Lower lobe of right lung (tissue), 2 donors: ENCODE results near the gene TRAPPC6A. TPM values are rescaled to one million over a fixed set of nuclear protein-coding genes. Genes with fewer than 3 reads are reported as not detected.

Source experiments
- ATAC-seq, 2 donors: fragments of 200-7000 bp; cut with Tn5 transposase; one replicate each; pipeline ENCODE4 v1.9.1; 2020 to 2022; ENCODE audit warnings: mild to moderate bottlenecking in 2 of 2, moderate library complexity in 2 of 2
- DNase-seq: peaks from one replicate; pipeline ENCODE4 v3.0.0-alpha.2; 2020
- H3K27ac ChIP-seq: fragments of 200-600 bp; one replicate; pipeline ENCODE4 v1.8.0; 2022
- H3K27me3 ChIP-seq: fragments of 200-600 bp; one replicate; pipeline ENCODE4 v1.8.0; 2022; ENCODE audit warnings: low read depth
- H3K36me3 ChIP-seq: fragments of 200-600 bp; one replicate; pipeline ENCODE4 v1.8.0; 2022; ENCODE audit warnings: mild to moderate bottlenecking
- H3K4me1 ChIP-seq: fragments of 200-600 bp; one replicate; pipeline ENCODE4 v1.8.0; 2022
- H3K4me3 ChIP-seq: fragments of 200-600 bp; one replicate; pipeline ENCODE4 v1.8.0; 2022; ENCODE audit warnings: mild to moderate bottlenecking
- H3K9me3 ChIP-seq: fragments of 200-600 bp; one replicate; pipeline ENCODE4 v1.8.0; 2022
- CTCF ChIP-seq: fragments of 200-600 bp; IDR thresholded peaks from one replicate; pipeline ENCODE4 v1.8.0; 2022; ENCODE audit warnings: antibody characterized with exemption, mild to moderate bottlenecking
- intact Hi-C: fragments of 100-400 bp; cut with DNase I; formaldehyde crosslinking; loops from one replicate; pipeline ENCODE4 v1.11.0; 2022
- total RNA-seq: library from RNA; stranded (reverse); fragmentation: NEBNext Ultra II Directional; extraction: Animal tissue kit (Norgen Biotek cat#: 25700); gene quantifications from one replicate; pipeline ENCODE4 v1.2.1, GENCODE V29; 2021
- donor health status: DM: no; HTN: yes; CAD: no; lungs with severe emphysema.

The TRAPPC6A gene
- total RNA-seq, 1 donor from 2014 or later, result 18.4 TPM

GRCh38 chr19:45168767-45169351 lies 9.2 kb downstream of the TRAPPC6A start:
- no peak overlapping the region for H3K27ac ChIP-seq
- no peak overlapping the region for H3K4me3 ChIP-seq
- intact Hi-C loops, result no loop called here
- no peaks in the 10 kb centered on the region for H3K36me3 ChIP-seq
- DNase-seq (no peak), ATAC-seq (no peak)
- no peaks in the 10 kb centered on the region for H3K27me3 ChIP-seq
- TF ChIP-seq CTCF, result no peak
- peaks cover 42% of the 10 kb centered on the region for H3K4me1 ChIP-seq
- no peaks in the 10 kb centered on the region for H3K9me3 ChIP-seq

- Histone ChIP-seq H3K36me3 (no peaks in the 10 kb centered on the region), H3K9me3 (no peaks in the 10 kb centered on the region), H3K4me3 (no peak overlapping the region), H3K4me1 (peaks cover 35% of the 10 kb centered on the region), H3K27me3 (peaks cover 5% of the 10 kb centered on the region), H3K27ac (no peak overlapping the region)
- TF ChIP-seq CTCF, result no peak
- intact Hi-C loops, result no loop called here
- no peak for ATAC-seq
- DNase-seq, result no peak
Measured at GRCh38 chr19:45166723-45167252, 11.2 kb downstream of the TRAPPC6A start.

GRCh38 chr19:45164577-45165335 lies 13.3 kb downstream of the TRAPPC6A start:
- Histone ChIP-seq H3K9me3 (no peaks in the 10 kb centered on the region), H3K4me1 (peaks cover 20% of the 10 kb centered on the region), H3K4me3 (no peak overlapping the region), H3K27me3 (peaks cover 20% of the 10 kb centered on the region), H3K27ac (no peak overlapping the region), H3K36me3 (no peaks in the 10 kb centered on the region)
- no peak for TF ChIP-seq CTCF
- intact Hi-C loops, result no loop called here
- peak; percentile 86 for DNase-seq
- peak; percentile 66 to 72 for ATAC-seq

GRCh38 chr19:45163751-45164460 lies 14.1 kb downstream of the TRAPPC6A start:
- Histone ChIP-seq H3K9me3 (no peaks in the 10 kb centered on the region), H3K27me3 (peaks cover 27% of the 10 kb centered on the region), H3K4me1 (peaks cover 20% of the 10 kb centered on the region), H3K27ac (no peak overlapping the region), H3K36me3 (no peaks in the 10 kb centered on the region), H3K4me3 (no peak overlapping the region)
- ATAC-seq (no peak), DNase-seq (no peak)
- intact Hi-C loops, result no loop called here
- TF ChIP-seq CTCF, result no peak

GRCh38 chr19:45163156-45163555 lies 14.9 kb downstream of the TRAPPC6A start:
- Histone ChIP-seq H3K4me1 (peaks cover 20% of the 10 kb centered on the region), H3K27me3 (peaks cover 35% of the 10 kb centered on the region), H3K36me3 (no peaks in the 10 kb centered on the region), H3K4me3 (no peak overlapping the region), H3K27ac (no peak overlapping the region), H3K9me3 (no peaks in the 10 kb centered on the region)
- TF ChIP-seq CTCF, result no peak
- ATAC-seq (no peak), DNase-seq (no peak)
- intact Hi-C loops, result no loop called here
